HG02840 (cell line): ENCODE results near the gene BST2.
"Not testable (repeated sequence)": the region's sequence is repeated elsewhere in the genome, so short reads cannot be mapped to it uniquely, and the experiment has no call there.

ENCODE experiments used
- ATAC-seq: cut with Tn5 transposase; IDR thresholded peaks from one replicate; pipeline ENCODE4 v1.9.1; 2021; ENCODE audit warnings: mild to moderate bottlenecking, moderate library complexity, moderate number of reproducible peaks; ENCODE audit not compliant: unreplicated experiment, low FRiP score

Gene BST2

GRCh38 chr19:17390665-17391370 is 14.6 kb downstream of the BST2 start:
- ATAC-seq: peak; percentile 74

- ATAC-seq: no peak
These were observed 15.3 kb downstream of the BST2 start for GRCh38 chr19:17389957-17390664.

GRCh38 chr19:17389288-17389687 is 16.1 kb downstream of the BST2 start:
- ATAC-seq: no peak

GRCh38 chr19:17385878-17386611 is 19.4 kb downstream of the BST2 start:
- no peak for ATAC-seq

GRCh38 chr19:17380426-17381138 is 24.8 kb downstream of the BST2 start:
- ATAC-seq: no peak

GRCh38 chr19:17379221-17379631 is 26.2 kb downstream of the BST2 start:
- no peak for ATAC-seq

GRCh38 chr19:17378271-17378670 is 27.2 kb downstream of the BST2 start:
- ATAC-seq: no peak

- no peak for ATAC-seq
These were observed 28.4 kb downstream of the BST2 start, which contains the start of gene PLVAP for GRCh38 chr19:17376935-17377600. Gene PLVAP, minus strand, starts transcription at chr19:17377342. Its CDS starts 54 bp downstream, at chr19:17377288.

GRCh38 chr19:17370026-17370587 is 35.3 kb downstream of the BST2 start:
- ATAC-seq: peak; percentile 80

- no peak for ATAC-seq
These were observed 40.1 kb downstream of the BST2 start for GRCh38 chr19:17365361-17365760.

- ATAC-seq: not testable (repeated sequence)
These were observed 41.4 kb downstream of the BST2 start for GRCh38 chr19:17363852-17364605.

GRCh38 chr19:17359905-17360800 is 45.3 kb downstream of the BST2 start:
- ATAC-seq: no peak

- ATAC-seq: no peak
These were observed 47.0 kb downstream of the BST2 start for GRCh38 chr19:17358395-17358794.

GRCh38 chr19:17357724-17358123 is 47.7 kb downstream of the BST2 start:
- ATAC-seq: no peak

- no peak for ATAC-seq
These were observed 48.3 kb downstream of the BST2 start for GRCh38 chr19:17357078-17357666.

- no peak for ATAC-seq
These were observed 52.0 kb downstream of the BST2 start for GRCh38 chr19:17353386-17353785.
